Measurements from ENCODE around the gene DEPDC4. TPM values are rescaled to one million over a fixed set of nuclear protein-coding genes. Genes with fewer than 3 reads are reported as not detected.
"Not testable (repeated sequence)": the region's sequence is repeated elsewhere in the genome, so short reads cannot be mapped to it uniquely, and the experiment has no call there.

DEPDC4 gene
- total RNA-seq, 1 experiment from 2014 or later: 1.9 TPM

DNA sequence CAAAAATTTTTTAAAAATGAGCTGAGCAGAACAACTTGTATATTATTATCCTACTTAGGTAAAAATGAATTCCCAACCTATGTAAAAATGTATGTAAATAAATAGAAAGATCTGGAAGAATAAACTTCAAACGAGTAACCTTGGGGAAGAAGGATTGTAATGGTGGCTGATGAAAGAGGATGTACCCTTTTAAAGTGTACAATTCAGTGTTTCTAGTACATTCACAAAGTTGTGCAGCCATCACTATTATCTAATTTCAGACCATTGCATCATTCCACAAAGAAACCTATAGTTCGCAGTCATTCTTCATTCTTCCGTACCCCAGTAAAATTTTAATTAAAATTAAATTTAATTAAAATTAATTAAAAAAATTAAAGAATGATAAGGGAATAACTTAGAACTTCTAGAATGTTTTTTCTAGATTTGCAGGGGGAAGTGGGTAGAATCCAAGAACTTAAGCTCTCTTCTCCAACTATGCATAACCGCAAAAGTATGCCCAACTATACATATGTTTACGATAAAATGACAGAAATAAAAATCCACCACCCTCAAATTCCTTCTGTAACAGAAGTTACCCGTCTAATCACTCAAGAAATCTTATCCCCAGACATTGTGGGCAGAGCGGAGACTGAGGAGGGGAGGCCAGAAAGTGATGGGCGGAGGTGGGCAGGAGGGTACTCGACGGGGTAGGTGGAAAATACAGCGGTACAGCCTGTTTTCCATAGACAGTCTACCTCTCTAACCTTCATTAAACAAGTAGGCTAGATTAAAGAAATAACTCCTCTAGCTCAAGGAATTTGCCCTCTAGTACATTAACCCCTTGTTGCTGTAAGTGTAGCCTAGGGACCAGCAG, 921 bp downstream of the DEPDC4 start:
- Mint-ChIP-seq H3K4me1 (ENCODE audit: low read depth, unreplicated experiment) (peaks cover 12% of the 10 kb centered on the region), H3K9me3 (ENCODE audit: low read depth, unreplicated experiment) (no peaks in the 10 kb centered on the region), H3K4me3 (ENCODE audit: low read depth, unreplicated experiment) (peak overlapping the region; percentile 94), H3K27me3 (ENCODE audit: unreplicated experiment) (no peaks in the 10 kb centered on the region), H3K36me3 (ENCODE audit: insufficient read depth, unreplicated experiment) (peaks cover 30% of the 10 kb centered on the region), H3K27ac (ENCODE audit: unreplicated experiment) (peak overlapping the region; percentile 48)
- intact Hi-C loops (cut with micrococcal nuclease; ENCODE audit: unreplicated experiment): no loop called here
- CTCF ChIA-PET: interaction anchor here (0.5 to 3.4 kb wide), 4 partner anchors 17 to 76 kb away, joined by 3 to 22 read pairs (median 8); no protein-coding TSS in a partner anchor
- TF ChIP-seq CTCF (IDR thresholded peaks at IDR 0.05; ENCODE audit: unreplicated experiment): no peak
- no peak for DNase-seq
- BruUV-seq (replicated peaks): TSS peak; percentile 67

DNA sequence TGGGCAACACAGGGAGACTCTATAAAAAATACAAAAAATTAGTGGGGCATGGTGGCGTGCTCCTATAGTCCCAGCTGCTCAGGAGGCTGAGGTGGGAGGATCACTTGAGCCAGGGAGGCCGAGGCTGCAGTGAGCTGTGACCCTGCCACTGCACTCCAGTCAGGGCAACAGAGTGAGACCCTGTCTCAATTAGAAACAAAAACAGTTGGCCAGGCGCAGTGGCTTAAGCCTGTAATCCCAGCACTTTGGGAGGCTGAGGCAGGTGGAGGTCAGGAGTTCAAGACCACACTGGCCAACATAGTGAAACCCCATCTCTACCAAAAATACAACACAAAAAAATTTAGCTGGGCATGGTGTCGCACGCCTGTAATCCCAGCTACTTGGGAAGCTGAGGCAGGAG, 1.8 kb downstream of the DEPDC4 start:
- H3K9me3 Mint-ChIP-seq (ENCODE audit: low read depth, unreplicated experiment); CTCF ChIA-PET; H3K27me3 Mint-ChIP-seq (ENCODE audit: unreplicated experiment); DNase-seq; intact Hi-C loops (cut with micrococcal nuclease; ENCODE audit: unreplicated experiment); H3K27ac Mint-ChIP-seq (ENCODE audit: unreplicated experiment); H3K4me3 Mint-ChIP-seq (ENCODE audit: low read depth, unreplicated experiment); BruUV-seq (replicated peaks): not testable (repeated sequence)
- Mint-ChIP-seq H3K36me3 (ENCODE audit: insufficient read depth, unreplicated experiment) (peaks cover 30% of the 10 kb centered on the region), H3K4me1 (ENCODE audit: low read depth, unreplicated experiment) (peaks cover 12% of the 10 kb centered on the region)

GRCh38 chr12:100263131-100263530, 3.7 kb downstream of the DEPDC4 start:
- H3K27ac Mint-ChIP-seq (ENCODE audit: unreplicated experiment): no peak overlapping the region
- no peak for DNase-seq
- no peak overlapping the region for H3K4me3 Mint-ChIP-seq (ENCODE audit: low read depth, unreplicated experiment)
- CTCF ChIA-PET: no interaction called here
- no peaks in the 10 kb centered on the region for H3K9me3 Mint-ChIP-seq (ENCODE audit: low read depth, unreplicated experiment)
- BruUV-seq (replicated peaks): no TSS peak
- no peak for TF ChIP-seq CTCF (IDR thresholded peaks at IDR 0.05; ENCODE audit: unreplicated experiment)
- H3K27me3 Mint-ChIP-seq (ENCODE audit: unreplicated experiment): no peaks in the 10 kb centered on the region
- H3K4me1 Mint-ChIP-seq (ENCODE audit: low read depth, unreplicated experiment): no peaks in the 10 kb centered on the region
- intact Hi-C loops (cut with micrococcal nuclease; ENCODE audit: unreplicated experiment): no loop called here
- H3K36me3 Mint-ChIP-seq (ENCODE audit: insufficient read depth, unreplicated experiment): peaks cover 23% of the 10 kb centered on the region

DNA sequence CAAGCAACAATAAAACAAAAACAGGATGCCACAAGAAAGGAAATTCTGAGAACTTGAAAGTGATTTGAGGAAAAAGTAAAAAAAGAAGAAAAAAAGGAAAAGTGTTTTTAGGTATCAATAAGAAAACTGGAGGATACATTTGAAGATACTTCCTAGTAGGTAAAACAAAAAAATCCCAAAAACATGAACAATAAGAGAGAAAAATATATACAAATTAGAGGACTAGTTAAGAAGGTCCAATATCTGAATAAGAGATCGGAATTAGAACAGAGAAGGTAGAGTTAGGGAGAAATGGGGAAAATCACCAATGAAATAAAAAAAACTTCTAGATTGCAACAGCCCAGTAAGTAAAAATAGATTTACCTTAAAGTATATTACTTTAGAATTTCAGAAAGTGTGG, 8.8 kb downstream of the DEPDC4 start:
- DNase-seq: no peak
- Mint-ChIP-seq H3K4me3 (ENCODE audit: low read depth, unreplicated experiment) (no peak overlapping the region), H3K27me3 (ENCODE audit: unreplicated experiment) (no peaks in the 10 kb centered on the region), H3K4me1 (ENCODE audit: low read depth, unreplicated experiment) (no peaks in the 10 kb centered on the region), H3K36me3 (ENCODE audit: insufficient read depth, unreplicated experiment) (no peaks in the 10 kb centered on the region), H3K9me3 (ENCODE audit: low read depth, unreplicated experiment) (no peaks in the 10 kb centered on the region), H3K27ac (ENCODE audit: unreplicated experiment) (no peak overlapping the region)
- intact Hi-C loops (cut with micrococcal nuclease; ENCODE audit: unreplicated experiment): no loop called here
- BruUV-seq (replicated peaks): no TSS peak
- TF ChIP-seq CTCF (IDR thresholded peaks at IDR 0.05; ENCODE audit: unreplicated experiment): no peak
- CTCF ChIA-PET: no interaction called here

- DNase-seq: no peak
- no peak for TF ChIP-seq CTCF (IDR thresholded peaks at IDR 0.05; ENCODE audit: unreplicated experiment)
- CTCF ChIA-PET: interaction anchor here (0.7 kb wide), 1 partner anchor 22 kb away, joined by 5 read pairs; no protein-coding TSS in a partner anchor
- intact Hi-C loops (cut with micrococcal nuclease; ENCODE audit: unreplicated experiment): no loop called here
- no peaks in the 10 kb centered on the region for H3K27me3 Mint-ChIP-seq (ENCODE audit: unreplicated experiment)
- no peak overlapping the region for H3K27ac Mint-ChIP-seq (ENCODE audit: unreplicated experiment)
- H3K4me1 Mint-ChIP-seq (ENCODE audit: low read depth, unreplicated experiment): peaks cover 9% of the 10 kb centered on the region
- BruUV-seq (replicated peaks): no TSS peak
- H3K4me3 Mint-ChIP-seq (ENCODE audit: low read depth, unreplicated experiment): no peak overlapping the region
- H3K9me3 Mint-ChIP-seq (ENCODE audit: low read depth, unreplicated experiment): no peaks in the 10 kb centered on the region
- no peaks in the 10 kb centered on the region for H3K36me3 Mint-ChIP-seq (ENCODE audit: insufficient read depth, unreplicated experiment)
These were observed 12.0 kb downstream of the DEPDC4 start for GRCh38 chr12:100254876-100255275.
